Astrocyte of the cerebellum (primary cell): ENCODE results near the gene CYP2B6.
"Not testable (repeated sequence)": the region's sequence is repeated elsewhere in the genome, so short reads cannot be mapped to it uniquely, and the experiment has no call there.

Experiments used
- DNase-seq: peaks from one replicate; pipeline ENCODE4 v3.0.0-alpha.2; 2011; ENCODE audit warnings: low read depth
- H3K4me3 ChIP-seq: 2 replicates; pipeline ENCODE4 v1.5.1; 2011; ENCODE audit warnings: mild to moderate bottlenecking, low read depth, low read length, moderate library complexity
- CTCF ChIP-seq: IDR thresholded peaks from 2 replicates; pipeline ENCODE4 v1.5.1; 2012; ENCODE audit warnings: low read length, low read depth, moderate library complexity, mild to moderate bottlenecking; ENCODE audit errors: missing control alignments
- in situ Hi-C: cut with HindIII; loops from 2 replicates; pipeline ENCODE4 v1.10.0; 2017; ENCODE audit warnings: low sequenced_read_pairs

The CYP2B6 gene

GRCh38 chr19:41050426-41050825, 59.3 kb downstream of the CYP2B6 start:
- in situ Hi-C loops = no loop called here
- no peak for TF ChIP-seq CTCF
- DNase-seq = no peak

GRCh38 chr19:41052162-41052561, 61.1 kb downstream of the CYP2B6 start:
- DNase-seq, H3K4me3 ChIP-seq, in situ Hi-C loops: not testable (repeated sequence)

More at GRCh38 chr19:41050426-41050825, 59.3 kb downstream of the CYP2B6 start:
- H3K4me3 ChIP-seq = no peak overlapping the region

- H3K4me3 ChIP-seq, in situ Hi-C loops, DNase-seq: not testable (repeated sequence)
These were observed 62.2 kb downstream of the CYP2B6 start for GRCh38 chr19:41053331-41053730.

GRCh38 chr19:41064974-41065569, 74.0 kb downstream of the CYP2B6 start:
- no peak for DNase-seq
- in situ Hi-C loops = no loop called here
- H3K4me3 ChIP-seq = no peak overlapping the region
- TF ChIP-seq CTCF = no peak
